ENCODE data around the gene PTPN14. TPM values are rescaled to one million over a fixed set of nuclear protein-coding genes. Genes with fewer than 3 reads are reported as not detected.

The PTPN14 gene
- 30.5 and 45.2 TPM in 2 replicates for total RNA-seq

GRCh38 chr1:214551436-214552173 lies at the start of gene PTPN14:
TSS of gene PTPN14 (minus strand) at chr1:214551602. CDS start at chr1:214464803, 86,799 bp downstream.

Other genes with a start within 250 kb of the PTPN14 start
- 30.5 and 47.7 TPM in 2 replicates for gene CENPF, start 51.6 kb upstream of the PTPN14 start, total RNA-seq

Measured in subcutaneous preadipocyte (primary cell).